Trophoblast cell (in vitro differentiated cells and primary cell): ENCODE results near the gene CD86.
A peak's percentile ranks its signal among the peaks of the same experiment; 100 is the strongest.
"Not testable (repeated sequence)": the region's sequence is repeated elsewhere in the genome, so short reads cannot be mapped to it uniquely, and the experiment has no call there.

ENCODE experiments used
- DNase-seq, 2 donors: peaks; one replicate each; pipeline ENCODE4 v3.0.0-alpha.2; 2016
- H2AFZ ChIP-seq: 2 replicates; pipeline ENCODE4 v1.6.1; 2013; ENCODE audit warnings: low read length, moderate library complexity, mild to moderate bottlenecking; ENCODE audit not compliant: insufficient read depth, poor library complexity
- H2AK5ac ChIP-seq: 2 replicates; pipeline ENCODE4 v1.6.1; 2013; ENCODE audit warnings: mild to moderate bottlenecking, low read length
- H2BK120ac ChIP-seq: 2 replicates; pipeline ENCODE4 v1.6.1; 2013; ENCODE audit warnings: low read length, mild to moderate bottlenecking, moderate library complexity; ENCODE audit not compliant: insufficient read depth, poor library complexity
- H2BK12ac ChIP-seq: 2 replicates; pipeline ENCODE4 v1.6.1; 2013; ENCODE audit warnings: mild to moderate bottlenecking, low read length, moderate library complexity
- H2BK5ac ChIP-seq: 2 replicates; pipeline ENCODE4 v1.6.1; 2013; ENCODE audit warnings: low read length, low read depth, moderate library complexity, mild to moderate bottlenecking; ENCODE audit not compliant: poor library complexity
- H3K14ac ChIP-seq: 2 replicates; pipeline ENCODE4 v1.6.1; 2013; ENCODE audit warnings: mild to moderate bottlenecking, low read length
- H3K18ac ChIP-seq: 2 replicates; pipeline ENCODE4 v1.6.1; 2013; ENCODE audit warnings: mild to moderate bottlenecking, low read length
- H3K23ac ChIP-seq: 2 replicates; pipeline ENCODE4 v1.6.1; 2013; ENCODE audit warnings: low read length
- H3K27ac ChIP-seq: 2 replicates; pipeline ENCODE4 v1.5.1; 2013; ENCODE audit warnings: low read depth, mild to moderate bottlenecking, inconsistent platforms, low read length, moderate library complexity
- H3K27me3 ChIP-seq: 2 replicates; pipeline ENCODE4 v1.6.1; 2013; ENCODE audit warnings: inconsistent platforms, mild to moderate bottlenecking, low read length, moderate library complexity; ENCODE audit not compliant: insufficient read depth
- H3K36me3 ChIP-seq, 2 experiments: 1 replicate in 1 of 2; 2 replicates in 1 of 2; pipeline ENCODE4 v1.6.1; 2013; ENCODE audit warnings: low read length in 2 of 2, mild to moderate bottlenecking in 2 of 2, moderate library complexity in 1 of 2; ENCODE audit not compliant: insufficient read depth in 2 of 2, control insufficient read depth in 1 of 2
- H3K4ac ChIP-seq: 2 replicates; pipeline ENCODE4 v1.6.1; 2013; ENCODE audit warnings: low read depth, mild to moderate bottlenecking, low read length, moderate library complexity
- H3K4me1 ChIP-seq, 2 experiments: 1 replicate in 1 of 2; 2 replicates in 1 of 2; pipeline ENCODE4 v1.6.1; 2013; ENCODE audit warnings: low read length in 2 of 2, mild to moderate bottlenecking in 2 of 2, moderate library complexity in 1 of 2; ENCODE audit not compliant: insufficient read depth in 2 of 2, control insufficient read depth in 1 of 2
- H3K4me2 ChIP-seq: 2 replicates; pipeline ENCODE4 v1.6.1; 2013; ENCODE audit warnings: inconsistent platforms, mild to moderate bottlenecking, low read length, moderate library complexity
- H3K4me3 ChIP-seq: 2 replicates; pipeline ENCODE4 v1.5.1; 2013; ENCODE audit warnings: mild to moderate bottlenecking, low read depth, low read length, inconsistent platforms
- H3K79me1 ChIP-seq: one replicate; pipeline ENCODE4 v1.6.1; 2013; ENCODE audit warnings: low read length
- H3K79me2 ChIP-seq: 2 replicates; pipeline ENCODE4 v1.6.1; 2013; ENCODE audit warnings: low read length, mild to moderate bottlenecking; ENCODE audit not compliant: control insufficient read depth, insufficient read depth, poor library complexity
- H3K9ac ChIP-seq: 2 replicates; pipeline ENCODE4 v1.6.1; 2013; ENCODE audit warnings: mild to moderate bottlenecking, low read length
- H3K9me3 ChIP-seq: 2 replicates; pipeline ENCODE4 v1.6.1; 2013; ENCODE audit warnings: low read depth, mild to moderate bottlenecking, control low read depth, inconsistent platforms, low read length; ENCODE audit not compliant: insufficient read depth
- H4K12ac ChIP-seq: 2 replicates; pipeline ENCODE4 v1.6.1; 2013; ENCODE audit warnings: low read depth, mild to moderate bottlenecking, low read length, moderate library complexity
- H4K8ac ChIP-seq: 2 replicates; pipeline ENCODE4 v1.6.1; 2013; ENCODE audit warnings: low read depth, mild to moderate bottlenecking, low read length, moderate library complexity
- H4K91ac ChIP-seq: one replicate; pipeline ENCODE4 v1.6.1; 2013; ENCODE audit warnings: low read depth, mild to moderate bottlenecking, low read length, moderate library complexity
- WGBS: extraction: QIAGEN DNeasy Blood & Tissue Kit; methylation state at CpG from one replicate; pipeline ENCODE4 v1.1.7; 2013; ENCODE audit warnings: missing lambda C conversion rate; ENCODE audit not compliant: insufficient read length, insufficient coverage; ENCODE audit errors: extremely low coverage; 5-methylcytosine and 5-hydroxymethylcytosine counted together

CD86 gene

DNA sequence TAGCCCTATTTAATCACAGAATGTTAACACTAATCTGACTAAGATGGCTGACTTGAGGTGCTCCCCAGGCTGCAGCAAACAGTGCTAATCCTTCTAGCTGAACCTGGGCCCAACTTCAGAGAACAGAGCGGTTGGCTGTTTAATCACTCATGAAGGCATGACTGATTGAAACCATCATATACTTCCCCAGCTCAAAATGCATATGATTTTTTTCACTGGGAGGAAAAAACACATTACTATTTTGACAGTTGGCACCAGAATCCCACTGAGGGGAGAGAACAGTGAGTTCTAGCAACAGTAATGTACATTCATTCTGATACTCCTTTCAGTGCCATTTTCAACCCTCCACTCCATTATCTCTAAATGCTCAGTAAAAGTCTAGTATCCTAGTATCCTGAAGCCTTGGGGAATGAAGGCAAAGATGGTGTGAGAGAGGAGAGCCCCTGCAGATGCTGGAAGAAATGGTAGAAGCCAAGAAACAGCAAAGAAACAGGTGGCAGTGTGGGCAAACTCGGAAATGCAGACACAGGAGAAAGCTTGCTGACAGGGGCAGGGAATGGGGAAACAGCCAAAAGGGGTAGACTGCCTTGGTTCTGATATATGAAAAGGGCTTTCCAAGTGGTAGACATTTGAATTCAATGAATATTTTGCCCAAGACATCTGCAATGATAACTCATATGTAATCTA is 93.9 kb downstream of the CD86 start:
- H3K9me3 ChIP-seq: peaks cover 2% of the 10 kb centered on the region
- no peaks in the 10 kb centered on the region for H3K4me1 ChIP-seq
- no peak overlapping the region for H2AFZ ChIP-seq
- H3K9ac ChIP-seq: no peak overlapping the region
- no peak overlapping the region for H3K4me2 ChIP-seq
- H3K4ac ChIP-seq: no peak overlapping the region
- H2BK12ac ChIP-seq: no peak overlapping the region
- no peaks in the 10 kb centered on the region for H3K36me3 ChIP-seq
- no peaks in the 10 kb centered on the region for H3K79me2 ChIP-seq
- H4K91ac ChIP-seq: no peak overlapping the region
- no peak overlapping the region for H3K14ac ChIP-seq
- no peak overlapping the region for H2BK120ac ChIP-seq
- no peak overlapping the region for H3K18ac ChIP-seq
- peak overlapping the region; percentile 7 for H3K4me3 ChIP-seq
- no CpG with 5 or more reads among the region's 2 CpGs for WGBS
- no peak overlapping the region for H2BK5ac ChIP-seq
- H3K27me3 ChIP-seq: no peaks in the 10 kb centered on the region
- no peak for DNase-seq
- no peaks in the 10 kb centered on the region for H3K79me1 ChIP-seq
- no peak overlapping the region for H3K27ac ChIP-seq
- H2AK5ac ChIP-seq: no peak overlapping the region
- no peak overlapping the region for H3K23ac ChIP-seq
- H4K12ac ChIP-seq: no peak overlapping the region
- no peak overlapping the region for H4K8ac ChIP-seq

DNA sequence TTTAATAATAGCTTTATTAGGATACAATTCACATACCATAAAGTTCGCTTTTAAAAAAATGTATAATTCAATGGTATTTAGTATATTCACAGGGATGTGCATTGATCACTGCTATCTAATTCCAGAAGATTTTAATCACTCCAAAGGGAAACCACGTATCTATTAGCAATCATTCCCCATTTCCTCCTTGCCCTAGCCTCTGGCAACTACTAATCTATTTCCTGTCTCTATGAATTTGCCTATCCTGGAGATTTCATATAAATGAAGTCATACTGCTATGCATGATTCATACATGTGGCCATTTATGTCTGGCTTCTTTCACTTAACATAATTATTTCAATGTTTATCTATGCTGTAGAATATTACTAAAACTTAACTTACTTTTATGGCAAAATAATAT is 96.3 kb downstream of the CD86 start:
- no peak overlapping the region for H2AFZ ChIP-seq
- peak; percentile 5 to 21 for DNase-seq
- H3K9ac ChIP-seq: no peak overlapping the region
- H3K4me1 ChIP-seq: no peaks in the 10 kb centered on the region
- H4K91ac ChIP-seq: no peak overlapping the region
- no peaks in the 10 kb centered on the region for H3K36me3 ChIP-seq
- H3K23ac ChIP-seq: no peak overlapping the region
- H3K18ac ChIP-seq: no peak overlapping the region
- H3K4me3 ChIP-seq: no peak overlapping the region
- no peak overlapping the region for H2BK5ac ChIP-seq
- H3K14ac ChIP-seq: no peak overlapping the region
- H2AK5ac ChIP-seq: no peak overlapping the region
- H3K79me2 ChIP-seq: no peaks in the 10 kb centered on the region
- no peak overlapping the region for H3K27ac ChIP-seq
- no peak overlapping the region for H3K4me2 ChIP-seq
- no peak overlapping the region for H4K8ac ChIP-seq
- no peak overlapping the region for H4K12ac ChIP-seq
- H2BK120ac ChIP-seq: no peak overlapping the region
- H3K27me3 ChIP-seq: no peaks in the 10 kb centered on the region
- no peak overlapping the region for H3K4ac ChIP-seq
- H2BK12ac ChIP-seq: no peak overlapping the region
- H3K9me3 ChIP-seq: peaks cover 6% of the 10 kb centered on the region
- H3K79me1 ChIP-seq: no peaks in the 10 kb centered on the region
- WGBS: no CpG with 5 or more reads among the region's 2 CpGs

DNA sequence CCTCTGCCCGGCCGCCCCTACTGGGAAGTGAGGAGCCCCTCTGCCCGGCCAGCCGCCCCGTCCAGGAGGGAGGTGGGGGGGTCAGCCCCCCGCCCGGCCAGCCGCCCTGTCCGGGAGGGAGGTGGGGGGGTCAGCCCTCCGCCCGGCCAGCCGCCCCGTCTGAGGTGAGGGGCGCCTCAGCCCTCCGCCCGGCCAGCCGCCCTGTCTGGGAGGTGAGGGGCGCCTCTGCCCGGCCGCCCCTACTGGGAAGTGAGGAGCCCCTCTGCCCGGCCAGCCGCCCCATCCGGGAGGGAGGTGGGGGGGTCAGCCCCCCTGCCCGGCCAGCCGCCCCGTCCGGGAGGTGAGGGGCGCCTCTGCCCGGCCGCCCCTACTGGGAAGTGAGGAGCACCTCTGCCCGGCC is 109.8 kb downstream of the CD86 start:
- H4K12ac ChIP-seq, H3K79me1 ChIP-seq, H3K9me3 ChIP-seq, H2AFZ ChIP-seq, H2AK5ac ChIP-seq, H3K36me3 ChIP-seq, H3K9ac ChIP-seq, H3K4me2 ChIP-seq, H4K91ac ChIP-seq, DNase-seq, H2BK12ac ChIP-seq, H4K8ac ChIP-seq, H3K27me3 ChIP-seq, H3K4me1 ChIP-seq, H2BK120ac ChIP-seq, H2BK5ac ChIP-seq, H3K4ac ChIP-seq, H3K79me2 ChIP-seq, H3K4me3 ChIP-seq, H3K14ac ChIP-seq, H3K23ac ChIP-seq, H3K18ac ChIP-seq, H3K27ac ChIP-seq: not testable (repeated sequence)
- WGBS: no CpG with 5 or more reads among the region's 31 CpGs

DNA sequence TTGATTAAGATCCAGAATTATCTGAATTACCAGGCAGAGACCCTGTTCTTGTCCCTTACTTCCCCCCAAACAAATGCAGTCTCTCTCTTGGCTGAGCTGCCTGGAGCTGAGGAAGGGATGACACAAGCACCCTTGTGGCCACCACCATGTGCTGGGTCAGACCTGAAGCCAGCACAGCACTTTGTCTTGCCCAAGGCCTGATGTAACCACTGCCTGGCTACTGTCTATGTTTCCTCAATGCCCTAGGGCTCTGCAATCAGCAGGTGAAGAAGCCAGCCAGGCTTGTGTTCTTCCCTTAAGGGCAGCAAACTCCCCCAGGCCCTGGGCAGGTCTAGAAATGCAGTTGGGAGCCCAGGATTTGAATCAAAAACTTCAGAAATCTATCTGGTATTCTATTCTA is 112.5 kb downstream of the CD86 start:
- H2BK5ac ChIP-seq: no peak overlapping the region
- H3K79me1 ChIP-seq: no peaks in the 10 kb centered on the region
- H3K4ac ChIP-seq: no peak overlapping the region
- DNase-seq: peak; percentile 90 to 94
- H2AK5ac ChIP-seq: no peak overlapping the region
- no peaks in the 10 kb centered on the region for H3K4me1 ChIP-seq
- no peak overlapping the region for H2BK120ac ChIP-seq
- H3K23ac ChIP-seq: no peak overlapping the region
- H4K8ac ChIP-seq: no peak overlapping the region
- H3K14ac ChIP-seq: no peak overlapping the region
- no peak overlapping the region for H2BK12ac ChIP-seq
- H2AFZ ChIP-seq: no peak overlapping the region
- H4K91ac ChIP-seq: no peak overlapping the region
- H3K9me3 ChIP-seq: peaks cover 6% of the 10 kb centered on the region
- H3K4me2 ChIP-seq: no peak overlapping the region
- no peaks in the 10 kb centered on the region for H3K79me2 ChIP-seq
- H3K4me3 ChIP-seq: no peak overlapping the region
- H3K36me3 ChIP-seq: no peaks in the 10 kb centered on the region
- no peaks in the 10 kb centered on the region for H3K27me3 ChIP-seq
- no peak overlapping the region for H3K9ac ChIP-seq
- H4K12ac ChIP-seq: no peak overlapping the region
- H3K18ac ChIP-seq: no peak overlapping the region
- no peak overlapping the region for H3K27ac ChIP-seq
